Upper lobe of left lung (tissue), 4 donors: ENCODE results near the gene REN.

ENCODE experiments used
- EP300 ChIP-seq, 4 donors: sonication (generic); formaldehyde crosslinking; IDR thresholded peaks; one replicate each; pipeline ENCODE4 v1.5.1; 2017; ENCODE audit warnings: antibody characterized with exemption in 4 of 4, control low read depth in 2 of 4
- POLR2AphosphoS5 ChIP-seq, 2 donors: sonication (generic); formaldehyde crosslinking; IDR thresholded peaks; one replicate each; pipeline ENCODE4 v1.5.1; 2017; ENCODE audit warnings: antibody characterized with exemption in 2 of 2
- TF ChIP-seq, protein P1 (sequence below), 6 experiments: fragments of 450-650 bp in 4 of 6; fragments of 200-600 bp in 2 of 6; sonication (generic) in 2 of 6; IDR thresholded peaks; one replicate each; pipeline ENCODE4 v1.5.1; 2016 to 2019; ENCODE audit warnings: antibody characterized with exemption in 6 of 6

DNA sequence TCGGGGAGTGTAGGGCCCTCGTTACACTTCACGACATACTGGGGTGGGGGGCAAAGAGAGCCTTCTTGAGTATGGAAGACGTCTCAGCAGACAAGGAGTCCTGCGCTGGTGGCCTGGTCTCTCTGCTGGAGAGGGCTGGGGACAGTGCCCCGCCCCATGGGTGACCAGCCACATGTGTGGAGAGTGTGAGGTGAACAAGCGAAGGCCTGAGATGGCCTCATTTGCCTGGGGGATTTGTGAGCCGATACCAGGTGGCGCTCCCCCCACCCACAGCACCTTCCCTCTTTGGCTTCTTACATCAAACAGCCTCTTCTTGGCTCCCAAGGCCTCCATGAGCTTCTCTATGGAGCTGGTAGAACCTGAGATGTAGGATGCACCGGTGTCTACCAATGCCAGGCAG lies 10.3 kb downstream of the REN start:
- TF ChIP-seq, protein P1, sequence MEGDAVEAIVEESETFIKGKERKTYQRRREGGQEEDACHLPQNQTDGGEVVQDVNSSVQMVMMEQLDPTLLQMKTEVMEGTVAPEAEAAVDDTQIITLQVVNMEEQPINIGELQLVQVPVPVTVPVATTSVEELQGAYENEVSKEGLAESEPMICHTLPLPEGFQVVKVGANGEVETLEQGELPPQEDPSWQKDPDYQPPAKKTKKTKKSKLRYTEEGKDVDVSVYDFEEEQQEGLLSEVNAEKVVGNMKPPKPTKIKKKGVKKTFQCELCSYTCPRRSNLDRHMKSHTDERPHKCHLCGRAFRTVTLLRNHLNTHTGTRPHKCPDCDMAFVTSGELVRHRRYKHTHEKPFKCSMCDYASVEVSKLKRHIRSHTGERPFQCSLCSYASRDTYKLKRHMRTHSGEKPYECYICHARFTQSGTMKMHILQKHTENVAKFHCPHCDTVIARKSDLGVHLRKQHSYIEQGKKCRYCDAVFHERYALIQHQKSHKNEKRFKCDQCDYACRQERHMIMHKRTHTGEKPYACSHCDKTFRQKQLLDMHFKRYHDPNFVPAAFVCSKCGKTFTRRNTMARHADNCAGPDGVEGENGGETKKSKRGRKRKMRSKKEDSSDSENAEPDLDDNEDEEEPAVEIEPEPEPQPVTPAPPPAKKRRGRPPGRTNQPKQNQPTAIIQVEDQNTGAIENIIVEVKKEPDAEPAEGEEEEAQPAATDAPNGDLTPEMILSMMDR (IDR thresholded peaks at IDR 0.05) = no peak
- TF ChIP-seq EP300 (IDR thresholded peaks at IDR 0.05) (no peak), POLR2AphosphoS5 (IDR thresholded peaks at IDR 0.05) (no peak)
